MM.1S (cell line): Measurements from ENCODE around the gene ACO2.

Experiments
- CTCF ChIP-seq: fragments of 300-600 bp; sonication (generic); IDR thresholded peaks from 2 replicates; pipeline ENCODE4 v1.5.1; 2016; ENCODE audit warnings: antibody characterized with exemption, low read length, mixed read lengths
- EZH2 ChIP-seq: fragments of 300-600 bp; sonication (generic); optimal IDR thresholded peaks from 2 replicates; pipeline ENCODE3; 2017; ENCODE audit warnings: low read depth, mild to moderate bottlenecking, antibody characterized with exemption, low read length, mixed read lengths

- no peak for TF ChIP-seq EZH2
- TF ChIP-seq CTCF: no peak
Measured at GRCh38 chr22:41437198-41437597, 31.7 kb upstream of the ACO2 start.
